Osteocyte (in vitro differentiated cells): Measurements from ENCODE around the gene TCHP. TPM values are rescaled to one million over a fixed set of nuclear protein-coding genes. Genes with fewer than 3 reads are reported as not detected.
A peak's percentile ranks its signal among the peaks of the same experiment; 100 is the strongest.

Experiments used
- DNase-seq: peaks from one replicate; pipeline ENCODE4 v3.0.0; 2021; ENCODE audit warnings: mixed read lengths; ENCODE audit not compliant: unreplicated experiment; ENCODE audit errors: extremely low spot score
- H3K27ac Mint-ChIP-seq: one replicate; pipeline ENCODE4 v1.8.0; 2021; ENCODE audit warnings: mild to moderate bottlenecking, mixed read lengths; ENCODE audit not compliant: unreplicated experiment
- H3K27me3 Mint-ChIP-seq: one replicate; pipeline ENCODE4 v1.8.0; 2021; ENCODE audit warnings: mixed read lengths; ENCODE audit not compliant: unreplicated experiment
- H3K36me3 Mint-ChIP-seq: one replicate; pipeline ENCODE4 v1.8.0; 2021; ENCODE audit warnings: mixed read lengths; ENCODE audit not compliant: unreplicated experiment
- H3K4me1 Mint-ChIP-seq: one replicate; pipeline ENCODE4 v1.8.0; 2021; ENCODE audit warnings: mixed read lengths; ENCODE audit not compliant: unreplicated experiment
- H3K4me3 Mint-ChIP-seq: one replicate; pipeline ENCODE4 v1.8.0; 2021; ENCODE audit warnings: mild to moderate bottlenecking, moderate library complexity, mixed read lengths; ENCODE audit not compliant: unreplicated experiment
- H3K9me3 Mint-ChIP-seq: one replicate; pipeline ENCODE4 v1.8.0; 2021; ENCODE audit warnings: mixed read lengths; ENCODE audit not compliant: unreplicated experiment
- total RNA-seq: library from RNA; stranded (reverse); gene quantifications from 2 replicates; pipeline ENCODE4 v1.2.1, GENCODE V29; 2021
- TF ChIP-seq, protein P1 (sequence below): fragments of 200-600 bp; sonication (generic); IDR thresholded peaks from 2 replicates; pipeline ENCODE4 v1.5.0; 2021; ENCODE audit warnings: antibody characterized with exemption, mild to moderate bottlenecking, moderate library complexity

Gene TCHP
- total RNA-seq, 1 donor from 2014 or later: 14.4 TPM

- peak overlapping the region; percentile 96 for H3K27ac Mint-ChIP-seq
- peak overlapping the region; percentile 97 for H3K4me3 Mint-ChIP-seq
- H3K9me3 Mint-ChIP-seq: no peaks in the 10 kb centered on the region
- H3K27me3 Mint-ChIP-seq: no peaks in the 10 kb centered on the region
- H3K36me3 Mint-ChIP-seq: peaks cover 14% of the 10 kb centered on the region
- TF ChIP-seq, protein P1, sequence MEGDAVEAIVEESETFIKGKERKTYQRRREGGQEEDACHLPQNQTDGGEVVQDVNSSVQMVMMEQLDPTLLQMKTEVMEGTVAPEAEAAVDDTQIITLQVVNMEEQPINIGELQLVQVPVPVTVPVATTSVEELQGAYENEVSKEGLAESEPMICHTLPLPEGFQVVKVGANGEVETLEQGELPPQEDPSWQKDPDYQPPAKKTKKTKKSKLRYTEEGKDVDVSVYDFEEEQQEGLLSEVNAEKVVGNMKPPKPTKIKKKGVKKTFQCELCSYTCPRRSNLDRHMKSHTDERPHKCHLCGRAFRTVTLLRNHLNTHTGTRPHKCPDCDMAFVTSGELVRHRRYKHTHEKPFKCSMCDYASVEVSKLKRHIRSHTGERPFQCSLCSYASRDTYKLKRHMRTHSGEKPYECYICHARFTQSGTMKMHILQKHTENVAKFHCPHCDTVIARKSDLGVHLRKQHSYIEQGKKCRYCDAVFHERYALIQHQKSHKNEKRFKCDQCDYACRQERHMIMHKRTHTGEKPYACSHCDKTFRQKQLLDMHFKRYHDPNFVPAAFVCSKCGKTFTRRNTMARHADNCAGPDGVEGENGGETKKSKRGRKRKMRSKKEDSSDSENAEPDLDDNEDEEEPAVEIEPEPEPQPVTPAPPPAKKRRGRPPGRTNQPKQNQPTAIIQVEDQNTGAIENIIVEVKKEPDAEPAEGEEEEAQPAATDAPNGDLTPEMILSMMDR: no peak
- H3K4me1 Mint-ChIP-seq: peaks cover 21% of the 10 kb centered on the region
- DNase-seq: no peak
Observed at GRCh38 chr12:109900752-109901580, 892 bp downstream of the TCHP start.

DNA sequence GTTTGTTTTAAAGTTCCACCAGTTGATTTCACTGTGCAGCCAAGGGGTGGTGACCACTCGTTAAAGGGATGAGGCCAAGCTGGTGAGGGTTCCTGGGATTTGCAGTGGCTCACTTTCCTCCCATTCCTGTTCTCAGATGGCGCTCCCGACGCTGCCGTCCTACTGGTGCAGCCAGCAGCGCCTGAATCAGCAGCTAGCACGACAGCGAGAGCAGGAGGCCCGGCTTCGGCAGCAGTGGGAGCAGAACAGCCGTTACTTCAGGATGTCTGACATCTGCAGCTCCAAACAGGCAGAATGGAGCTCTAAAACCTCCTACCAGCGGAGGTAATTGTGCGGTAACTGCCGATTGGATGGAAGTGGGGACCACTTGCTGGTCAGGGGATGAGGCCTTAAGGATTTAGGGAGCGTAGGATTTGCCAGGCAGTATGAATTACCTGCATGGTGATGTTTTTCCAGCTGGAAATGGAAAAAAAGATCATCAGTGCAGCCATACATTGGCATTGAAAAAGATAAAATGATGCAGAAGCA lies 2.9 kb downstream of the TCHP start:
- no peaks in the 10 kb centered on the region for H3K27me3 Mint-ChIP-seq
- no peak overlapping the region for H3K27ac Mint-ChIP-seq
- DNase-seq: no peak
- TF ChIP-seq, protein P1: no peak
- H3K4me1 Mint-ChIP-seq: peaks cover 20% of the 10 kb centered on the region
- H3K36me3 Mint-ChIP-seq: peaks cover 17% of the 10 kb centered on the region
- no peaks in the 10 kb centered on the region for H3K9me3 Mint-ChIP-seq
- no peak overlapping the region for H3K4me3 Mint-ChIP-seq

GRCh38 chr12:109905301-109905700 lies 5.2 kb downstream of the TCHP start:
- no peaks in the 10 kb centered on the region for H3K9me3 Mint-ChIP-seq
- H3K4me3 Mint-ChIP-seq: no peak overlapping the region
- DNase-seq: no peak
- H3K27ac Mint-ChIP-seq: no peak overlapping the region
- H3K36me3 Mint-ChIP-seq: peaks cover 27% of the 10 kb centered on the region
- TF ChIP-seq, protein P1: no peak
- H3K4me1 Mint-ChIP-seq: peaks cover 11% of the 10 kb centered on the region
- no peaks in the 10 kb centered on the region for H3K27me3 Mint-ChIP-seq

- H3K27me3 Mint-ChIP-seq: no peaks in the 10 kb centered on the region
- TF ChIP-seq, protein P1: no peak
- H3K4me1 Mint-ChIP-seq: peaks cover 11% of the 10 kb centered on the region
- H3K27ac Mint-ChIP-seq: no peak overlapping the region
- DNase-seq: no peak
- no peak overlapping the region for H3K4me3 Mint-ChIP-seq
- H3K9me3 Mint-ChIP-seq: no peaks in the 10 kb centered on the region
- peaks cover 28% of the 10 kb centered on the region for H3K36me3 Mint-ChIP-seq
Observed at GRCh38 chr12:109910254-109910968, 10.3 kb downstream of the TCHP start.

DNA sequence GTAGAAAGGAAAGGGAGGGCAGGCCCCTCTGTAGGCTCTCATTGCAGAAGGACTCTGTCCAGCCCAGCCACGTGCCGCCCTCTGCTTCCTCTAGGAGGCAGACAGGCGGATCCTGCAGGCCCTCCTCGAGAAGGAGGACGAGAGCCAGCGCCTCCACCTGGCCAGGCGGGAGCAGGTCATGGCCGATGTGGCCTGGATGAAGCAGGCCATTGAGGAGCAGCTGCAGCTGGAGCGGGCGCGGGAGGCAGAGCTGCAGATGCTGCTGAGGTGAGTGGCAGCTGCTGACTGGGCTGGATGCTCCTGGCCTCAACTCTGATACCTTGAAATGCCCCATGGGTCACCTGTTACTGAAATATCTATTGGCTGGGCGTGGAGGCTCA lies 10.9 kb downstream of the TCHP start:
- Mint-ChIP-seq H3K27ac (no peak overlapping the region), H3K36me3 (peaks cover 29% of the 10 kb centered on the region), H3K9me3 (no peaks in the 10 kb centered on the region), H3K4me3 (no peak overlapping the region), H3K27me3 (no peaks in the 10 kb centered on the region), H3K4me1 (peaks cover 11% of the 10 kb centered on the region)
- TF ChIP-seq, protein P1: peak; percentile 39
- no peak for DNase-seq
